Subcutaneous adipose tissue (tissue), 4 donors: ENCODE data around the gene SCG5. TPM values are rescaled to one million over a fixed set of nuclear protein-coding genes. Genes with fewer than 3 reads are reported as not detected.
"Not testable (repeated sequence)": the region's sequence is repeated elsewhere in the genome, so short reads cannot be mapped to it uniquely, and the experiment has no call there.

Source experiments
- total RNA-seq, 4 donors: library from RNA; depleted of rRNA; stranded (reverse); fragments of >200 nt; gene quantifications; one replicate each; pipeline ENCODE4 v1.1.0, GENCODE V29; 2016
- TF ChIP-seq, protein P1 (sequence below): fragments of 450-650 bp; IDR thresholded peaks from one replicate; pipeline ENCODE4 v1.5.1; 2016; ENCODE audit warnings: low read depth, mild to moderate bottlenecking, control low read depth, antibody characterized with exemption, moderate library complexity

Gene SCG5, protein sequence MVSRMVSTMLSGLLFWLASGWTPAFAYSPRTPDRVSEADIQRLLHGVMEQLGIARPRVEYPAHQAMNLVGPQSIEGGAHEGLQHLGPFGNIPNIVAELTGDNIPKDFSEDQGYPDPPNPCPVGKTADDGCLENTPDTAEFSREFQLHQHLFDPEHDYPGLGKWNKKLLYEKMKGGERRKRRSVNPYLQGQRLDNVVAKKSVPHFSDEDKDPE
- 1 to 10 TPM in 1 of 4 donors, not detected in 3; 2.9 TPM for total RNA-seq

DNA sequence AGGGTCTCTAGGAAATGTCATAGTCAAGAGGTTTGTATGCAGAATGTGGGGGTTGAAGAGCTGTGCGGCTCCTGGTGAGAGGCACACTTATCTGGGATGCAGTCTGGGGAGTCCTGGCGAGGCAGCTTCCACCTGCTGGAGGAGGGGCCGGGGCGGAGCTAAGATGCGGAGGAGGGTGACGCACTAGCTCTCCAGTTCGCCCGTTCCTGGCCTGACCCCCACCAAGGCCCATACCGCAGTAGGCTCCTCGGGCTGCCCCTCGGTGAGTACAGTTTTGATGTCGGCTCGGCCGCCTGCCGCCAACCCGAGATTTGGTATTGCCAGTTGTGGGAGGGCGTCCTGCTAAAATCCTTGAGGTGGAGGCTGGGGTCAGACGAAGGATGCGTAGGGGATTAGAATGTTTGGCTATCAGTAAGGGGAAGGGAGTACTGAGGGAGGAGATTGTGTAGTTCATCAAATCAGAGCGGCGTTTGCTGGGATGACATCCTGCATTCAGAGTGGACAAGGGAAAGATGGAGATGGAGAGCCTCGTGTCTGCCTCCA, at the start of gene SCG5:
TSS of gene SCG5 (plus strand) at position 194 of the 543 bp plus-strand sequence. CDS start 1,883 bp downstream, outside the sequence.
- TF ChIP-seq, protein P1, sequence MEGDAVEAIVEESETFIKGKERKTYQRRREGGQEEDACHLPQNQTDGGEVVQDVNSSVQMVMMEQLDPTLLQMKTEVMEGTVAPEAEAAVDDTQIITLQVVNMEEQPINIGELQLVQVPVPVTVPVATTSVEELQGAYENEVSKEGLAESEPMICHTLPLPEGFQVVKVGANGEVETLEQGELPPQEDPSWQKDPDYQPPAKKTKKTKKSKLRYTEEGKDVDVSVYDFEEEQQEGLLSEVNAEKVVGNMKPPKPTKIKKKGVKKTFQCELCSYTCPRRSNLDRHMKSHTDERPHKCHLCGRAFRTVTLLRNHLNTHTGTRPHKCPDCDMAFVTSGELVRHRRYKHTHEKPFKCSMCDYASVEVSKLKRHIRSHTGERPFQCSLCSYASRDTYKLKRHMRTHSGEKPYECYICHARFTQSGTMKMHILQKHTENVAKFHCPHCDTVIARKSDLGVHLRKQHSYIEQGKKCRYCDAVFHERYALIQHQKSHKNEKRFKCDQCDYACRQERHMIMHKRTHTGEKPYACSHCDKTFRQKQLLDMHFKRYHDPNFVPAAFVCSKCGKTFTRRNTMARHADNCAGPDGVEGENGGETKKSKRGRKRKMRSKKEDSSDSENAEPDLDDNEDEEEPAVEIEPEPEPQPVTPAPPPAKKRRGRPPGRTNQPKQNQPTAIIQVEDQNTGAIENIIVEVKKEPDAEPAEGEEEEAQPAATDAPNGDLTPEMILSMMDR, result no peak

DNA sequence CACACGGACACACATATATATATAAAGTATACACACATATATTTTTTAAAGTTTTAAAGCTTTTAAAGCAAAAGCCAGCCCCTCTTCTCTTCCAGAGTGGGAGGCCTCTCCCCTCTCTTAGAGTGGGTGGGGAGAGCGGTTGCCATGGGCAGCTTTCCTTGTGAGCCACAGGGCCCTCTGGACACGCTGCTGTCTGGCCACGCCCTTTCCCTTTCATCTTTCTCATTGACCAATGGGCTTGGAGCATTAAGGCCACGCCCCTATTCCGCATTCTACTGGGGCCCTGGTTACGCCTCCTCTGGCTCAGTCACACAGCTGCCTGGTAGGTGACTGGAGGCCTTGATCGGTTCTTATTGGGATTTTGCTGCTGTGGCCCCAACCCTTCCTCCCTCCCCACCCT, 48.4 kb upstream of the SCG5 start, which contains the start of gene GOLGA8N:
TSS of gene GOLGA8N (plus strand) at position 306 of the 400 bp plus-strand sequence.
- TF ChIP-seq, protein P1, result not testable (repeated sequence)

DNA sequence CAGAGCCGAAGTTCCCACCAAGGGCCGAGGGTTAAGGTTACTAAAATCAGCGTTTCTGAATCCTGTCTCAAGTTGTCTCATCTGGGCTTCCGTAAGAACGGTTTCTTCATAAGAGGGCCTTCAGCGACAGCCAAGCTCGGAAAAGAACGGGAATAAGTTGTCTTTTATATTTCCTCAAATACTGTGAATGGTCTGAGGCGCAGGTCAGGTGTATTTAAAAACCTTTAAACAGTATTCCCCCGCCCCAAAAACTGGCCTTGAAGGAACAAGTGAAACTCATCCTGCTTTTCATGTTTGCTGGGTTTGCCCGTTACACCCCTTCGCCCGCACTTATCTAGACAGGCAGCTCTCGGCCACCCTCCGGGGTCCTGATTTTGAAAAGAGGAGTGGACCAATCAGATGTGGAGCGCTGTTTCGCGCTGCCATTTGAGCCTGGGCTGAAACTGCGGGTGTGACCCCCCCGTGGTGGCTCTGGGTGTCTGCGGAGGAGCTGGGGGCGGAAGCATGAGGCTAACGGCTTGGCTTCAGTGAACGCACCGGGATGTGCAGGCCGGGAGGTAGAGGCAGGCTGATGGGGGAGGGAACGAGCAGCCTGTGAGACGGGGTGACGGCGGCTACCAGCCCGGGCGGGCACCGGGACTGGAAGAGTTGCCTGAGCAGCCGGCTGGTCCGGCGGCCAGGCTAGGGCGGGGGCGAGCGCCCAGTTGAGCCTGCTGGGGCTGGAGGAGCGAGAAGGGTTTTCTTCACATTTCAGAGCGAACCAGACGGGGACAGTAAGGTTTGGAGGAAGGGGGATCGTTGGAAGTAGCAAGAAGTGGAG, 26.2 kb upstream of the SCG5 start, which contains the start of gene ARHGAP11A:
TSS of gene ARHGAP11A (plus strand) at position 454 of the 820 bp plus-strand sequence. CDS start 708 bp downstream, outside the sequence.
- TF ChIP-seq, protein P1, result not testable (repeated sequence)

DNA sequence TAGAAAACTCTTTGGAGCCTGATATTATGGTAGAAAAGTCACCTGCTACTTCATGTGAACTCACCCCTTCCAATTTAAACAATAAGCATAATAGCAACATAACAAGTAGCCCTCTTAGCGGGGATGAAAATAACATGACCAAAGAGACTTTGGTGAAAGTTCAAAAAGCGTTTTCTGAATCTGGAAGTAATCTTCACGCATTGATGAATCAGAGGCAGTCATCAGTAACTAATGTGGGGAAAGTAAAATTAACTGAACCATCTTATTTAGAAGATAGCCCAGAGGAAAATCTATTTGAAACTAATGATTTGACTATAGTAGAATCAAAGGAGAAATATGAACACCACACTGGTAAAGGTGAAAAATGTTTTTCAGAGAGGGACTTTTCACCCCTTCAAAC, 5.1 kb upstream of the SCG5 start:
- TF ChIP-seq, protein P1, result no peak

DNA sequence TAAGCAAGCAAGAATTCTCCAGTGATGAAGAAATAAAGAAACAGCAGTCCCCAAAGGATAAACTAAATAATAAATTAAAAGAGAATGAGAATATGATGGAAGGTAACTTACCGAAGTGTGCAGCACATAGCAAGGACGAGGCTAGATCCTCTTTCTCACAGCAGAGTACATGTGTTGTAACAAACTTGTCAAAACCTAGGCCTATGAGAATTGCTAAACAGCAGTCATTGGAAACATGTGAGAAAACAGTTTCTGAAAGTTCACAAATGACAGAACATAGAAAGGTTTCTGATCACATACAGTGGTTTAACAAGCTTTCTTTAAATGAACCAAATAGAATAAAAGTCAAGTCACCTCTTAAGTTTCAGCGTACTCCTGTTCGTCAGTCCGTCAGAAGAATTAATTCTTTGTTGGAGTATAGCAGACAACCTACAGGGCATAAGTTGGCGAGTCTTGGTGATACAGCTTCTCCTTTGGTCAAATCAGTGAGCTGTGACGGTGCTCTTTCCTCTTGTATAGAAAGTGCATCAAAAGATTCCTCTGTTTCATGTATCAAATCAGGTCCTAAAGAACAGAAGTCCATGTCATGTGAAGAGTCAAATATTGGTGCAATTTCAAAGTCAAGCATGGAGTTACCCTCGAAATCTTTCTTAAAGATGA, 4.5 kb upstream of the SCG5 start:
- TF ChIP-seq, protein P1, result no peak

DNA sequence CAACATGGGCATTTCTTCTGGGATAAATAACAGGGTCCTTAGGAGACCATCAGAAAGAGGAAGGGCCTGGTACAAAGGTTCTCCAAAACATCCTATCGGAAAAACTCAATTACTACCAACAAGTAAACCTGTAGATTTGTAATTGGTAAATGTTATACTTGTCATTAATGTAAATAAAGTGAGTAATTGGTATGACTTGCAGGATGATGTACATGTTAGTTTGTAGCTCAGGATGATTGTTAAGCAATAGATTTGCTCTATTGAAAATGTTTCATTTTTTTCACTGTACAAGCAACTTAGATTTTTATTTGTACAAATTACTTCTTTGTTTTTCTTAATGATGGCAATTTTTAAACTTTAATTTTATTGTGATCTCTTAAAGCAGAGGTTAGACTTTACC, 3.8 kb upstream of the SCG5 start:
- TF ChIP-seq, protein P1, result no peak
